T-cell (primary cell): ENCODE results near the gene ITGAD. TPM values are rescaled to one million over a fixed set of nuclear protein-coding genes. Genes with fewer than 3 reads are reported as not detected.

Experiments used
- ATAC-seq, 4 experiments: fragments of 200-7000 bp in 3 of 4; fragments of 150-1000 bp in 1 of 4; cut with Tn5 transposase; replicated peaks in 1 of 4; 1 replicate in 3 of 4; 2 replicates in 1 of 4; pipeline ENCODE4 v1.10.0; 2021; ENCODE audit warnings: moderate library complexity in 3 of 4, mild to moderate bottlenecking in 2 of 4, moderate number of reproducible peaks in 1 of 4
- CTCF ChIA-PET, 2 donors: fragments of 300-600 bp; sonication (Branson Sonifier 250); formaldehyde crosslinking; loops; one replicate each; lab custom pipeline; 2022; ENCODE audit warnings: antibody characterized with exemption in 2 of 2; lab: Charles Lee
- POLR2A ChIA-PET, 2 donors: fragments of 300-600 bp; sonication (Branson Sonifier 250); formaldehyde crosslinking; loops; one replicate each; lab custom pipeline; 2022; ENCODE audit warnings: antibody characterized with exemption in 2 of 2; lab: Charles Lee
- DNase-seq, 35 experiments: peaks; one replicate each; pipeline versions ENCODE4 v3.0.0 to v3.0.0-alpha.2; 2013 to 2023
- H3K27ac ChIP-seq: one replicate; pipeline ENCODE4 v1.5.1; 2013; ENCODE audit warnings: low read length
- H3K27me3 ChIP-seq, 2 experiments: replicated peaks in 1 of 2; 1 replicate in 1 of 2; 2 replicates in 1 of 2; pipeline versions ENCODE4 v1.6.1 to v1.7.0; 2013; ENCODE audit warnings: low read length in 1 of 2, mixed read lengths in 1 of 2; ENCODE audit not compliant: control insufficient read depth in 2 of 2, insufficient read depth in 2 of 2; ENCODE audit errors: extremely low read depth in 1 of 2
- H3K36me3 ChIP-seq, 2 donors: 1 replicate in 1 of 2; 2 replicates in 1 of 2; pipeline versions ENCODE4 v1.6.1 to v1.7.0; 2013; ENCODE audit warnings: low read length in 1 of 2; ENCODE audit not compliant: control insufficient read depth in 2 of 2, insufficient read depth in 1 of 2; ENCODE audit errors: extremely low read depth in 1 of 2
- H3K4me1 ChIP-seq, 2 experiments: 1 replicate in 1 of 2; 2 replicates in 1 of 2; pipeline versions ENCODE4 v1.6.1 to v1.7.0; 2013; ENCODE audit warnings: low read length in 2 of 2, mixed read lengths in 1 of 2; ENCODE audit not compliant: insufficient read depth in 2 of 2, control insufficient read depth in 1 of 2; ENCODE audit errors: extremely low read depth in 1 of 2
- H3K4me3 ChIP-seq, 2 donors: 1 replicate in 1 of 2; 2 replicates in 1 of 2; pipeline versions ENCODE4 v1.5.1 to v1.7.0; 2013; ENCODE audit warnings: mild to moderate bottlenecking in 2 of 2, low read length in 1 of 2, moderate library complexity in 1 of 2; ENCODE audit not compliant: control insufficient read depth in 1 of 2; ENCODE audit errors: extremely low read depth in 1 of 2
- H3K9me3 ChIP-seq: 2 replicates; pipeline ENCODE4 v1.7.0; 2013
- H3K27ac Mint-ChIP-seq, 2 donors: one replicate each; pipeline ENCODE4 v1.8.0; 2020 to 2021; ENCODE audit warnings: mild to moderate bottlenecking in 2 of 2, mixed read lengths in 2 of 2
- H3K27me3 Mint-ChIP-seq, 2 donors: one replicate each; pipeline ENCODE4 v1.8.0; 2021 to 2022; ENCODE audit warnings: mixed read lengths in 2 of 2
- H3K36me3 Mint-ChIP-seq: one replicate; pipeline ENCODE4 v1.8.0; 2021; ENCODE audit warnings: mixed read lengths
- H3K4me1 Mint-ChIP-seq, 3 donors: one replicate each; pipeline ENCODE4 v1.8.0; 2020 to 2022; ENCODE audit warnings: mixed read lengths in 3 of 3, mild to moderate bottlenecking in 1 of 3
- H3K4me3 Mint-ChIP-seq, 3 donors: one replicate each; pipeline ENCODE4 v1.8.0; 2020 to 2022; ENCODE audit warnings: mild to moderate bottlenecking in 3 of 3, mixed read lengths in 3 of 3, moderate library complexity in 3 of 3
- H3K9me3 Mint-ChIP-seq, 3 donors: one replicate each; pipeline ENCODE4 v1.8.0; 2020 to 2022; ENCODE audit warnings: mixed read lengths in 3 of 3
- WGBS: methylation state at CpG from one replicate; pipeline ENCODE4 v1.1.5; 2013; ENCODE audit warnings: missing lambda C conversion rate; ENCODE audit not compliant: insufficient coverage; 5-methylcytosine and 5-hydroxymethylcytosine counted together
- total RNA-seq, 35 experiments: library from RNA in 6 of 35; stranded (reverse) in 6 of 35; fragments of 120-200 nt in 1 of 35; gene quantifications; one replicate each; pipeline versions ENCODE4 v1.2.1 to v1.2.4 and lab custom pipeline; 2013 to 2026

ITGAD gene
- under 1 TPM in 3 of 5 donors, not detected in 2; 0.22 to 0.70 (median 0.23) TPM for total RNA-seq
- total RNA-seq (2013) = 0.72 TPM
- 0 to 0.67 (median 0.07) reads per million in 29 experiments for total RNA-seq (lab: John Stamatoyannopoulos, UW)

GRCh38 chr16:31393056-31393455 lies at the start of gene ITGAD:
Gene ITGAD, plus strand, starts transcription at chr16:31393335. Its CDS starts 26 bp downstream, at chr16:31393361.
- no peak within 1 kb of the TSS for H3K27ac ChIP-seq
- H3K27me3 ChIP-seq = peaks cover 0 to 21% of the 10 kb centered on the region in 2 experiments
- no peaks in the 10 kb centered on the region for H3K36me3 Mint-ChIP-seq
- H3K9me3 ChIP-seq = no peaks in the 10 kb centered on the region
- ATAC-seq = no peak
- H3K4me3 ChIP-seq = no peak within 1 kb of the TSS
- no peak for DNase-seq
- ChIA-PET POLR2A (no interaction called here), CTCF (no interaction called here)
- H3K4me1 Mint-ChIP-seq = no peaks in the 10 kb centered on the region
- no peak within 1 kb of the TSS for H3K27ac Mint-ChIP-seq
- no peak within 1 kb of the TSS for H3K4me3 Mint-ChIP-seq
- H3K36me3 ChIP-seq = no peaks in the 10 kb centered on the region
- H3K27me3 Mint-ChIP-seq = peaks cover 6 to 14% of the 10 kb centered on the region in 2 donors
- whole genome bisulfite sequencing = 33% methylated on average over 1 of the region's 5 CpGs
- no peaks in the 10 kb centered on the region for H3K9me3 Mint-ChIP-seq
- peaks cover 0 to 4% of the 10 kb centered on the region in 2 experiments for H3K4me1 ChIP-seq

DNA sequence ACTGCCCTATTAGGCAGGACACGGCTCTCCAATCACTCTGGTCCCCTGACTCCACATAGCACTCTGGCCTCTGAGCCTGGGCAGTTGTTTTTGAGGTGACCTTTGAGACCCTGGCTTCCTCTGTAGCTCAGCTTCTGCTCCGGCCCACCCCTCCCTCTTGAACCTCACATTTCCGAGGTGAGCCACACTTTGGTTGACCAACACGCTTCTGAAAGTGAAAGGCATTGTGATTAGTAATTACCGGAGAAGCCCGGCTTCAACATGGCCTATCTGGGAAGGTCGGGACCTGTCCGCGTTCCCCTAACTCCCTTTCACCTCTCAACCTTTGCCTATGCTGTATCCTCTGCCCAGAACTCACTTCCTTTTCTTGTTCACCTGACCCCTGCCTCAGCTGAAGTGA lies 48.4 kb upstream of the ITGAD start:
- CTCF ChIA-PET = no interaction called here
- Mint-ChIP-seq H3K9me3 (no peaks in the 10 kb centered on the region), H3K4me3 (no peak overlapping the region), H3K27me3 (peaks cover 0 to 4% of the 10 kb centered on the region in 2 donors), H3K4me1 (peaks cover 5 to 13% (median 8%) of the 10 kb centered on the region in 3 donors), H3K36me3 (no peaks in the 10 kb centered on the region), H3K27ac (no peak overlapping the region)
- H3K27me3 ChIP-seq = peaks cover 0 to 4% of the 10 kb centered on the region in 2 experiments
- ATAC-seq (no peak), DNase-seq (no peak)
- POLR2A ChIA-PET = no interaction called here
- no peaks in the 10 kb centered on the region for H3K9me3 ChIP-seq
- WGBS = 43% methylated on average over 5 of the region's 9 CpGs
- H3K4me1 ChIP-seq = peaks cover 0 to 9% of the 10 kb centered on the region in 2 experiments
- no peaks in the 10 kb centered on the region for H3K36me3 ChIP-seq
- H3K27ac ChIP-seq = no peak overlapping the region
- no peak overlapping the region for H3K4me3 ChIP-seq

- Histone ChIP-seq H3K4me1 (peaks cover 0 to 21% of the 10 kb centered on the region in 2 experiments), H3K27me3 (peaks cover 0 to 16% of the 10 kb centered on the region in 2 experiments), H3K36me3 (no peaks in the 10 kb centered on the region), H3K9me3 (no peaks in the 10 kb centered on the region), H3K4me3 (no peak overlapping the region), H3K27ac (no peak overlapping the region)
- Mint-ChIP-seq H3K27ac (no peak overlapping the region), H3K4me3 (no peak overlapping the region), H3K4me1 (peaks cover 11 to 21% (median 15%) of the 10 kb centered on the region in 3 donors), H3K36me3 (no peaks in the 10 kb centered on the region), H3K27me3 (peaks cover 4 to 7% of the 10 kb centered on the region in 2 donors), H3K9me3 (no peaks in the 10 kb centered on the region)
- ATAC-seq (no peak), DNase-seq (no peak)
- ChIA-PET POLR2A (no interaction called here), CTCF (no interaction called here)
- 100% methylated on average over 2 of the region's 5 CpGs for WGBS
Measured at GRCh38 chr16:31347445-31347844, 45.7 kb upstream of the ITGAD start.

DNA sequence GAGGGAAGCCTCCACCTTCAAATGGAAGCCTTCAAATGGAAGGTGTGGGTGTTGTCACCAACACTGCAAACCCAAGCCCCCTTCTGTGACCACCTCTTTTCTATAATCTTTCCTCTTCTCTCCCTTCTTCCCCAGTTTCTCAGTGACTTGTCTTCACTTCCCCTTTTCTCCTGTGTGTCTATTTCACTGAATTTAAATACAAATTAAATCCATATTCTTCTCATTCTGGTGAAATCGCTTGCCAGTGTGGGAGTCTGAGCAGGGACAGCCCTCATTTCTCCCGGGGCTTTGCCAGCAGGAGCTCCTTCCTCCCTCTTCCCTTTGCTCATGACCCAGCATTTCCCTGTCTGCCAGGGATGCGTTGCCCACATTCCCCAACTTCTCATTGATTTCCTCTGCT lies 44.6 kb upstream of the ITGAD start:
- POLR2A ChIA-PET = no interaction called here
- no peak overlapping the region for H3K4me3 Mint-ChIP-seq
- ATAC-seq (no peak), DNase-seq (no peak)
- Histone ChIP-seq H3K9me3 (no peaks in the 10 kb centered on the region), H3K4me3 (no peak overlapping the region), H3K36me3 (no peaks in the 10 kb centered on the region), H3K4me1 (peaks cover 0 to 30% of the 10 kb centered on the region in 2 experiments), H3K27me3 (peaks cover 0 to 20% of the 10 kb centered on the region in 2 experiments), H3K27ac (no peak overlapping the region)
- CTCF ChIA-PET = no interaction called here
- no peak overlapping the region for H3K27ac Mint-ChIP-seq
- no peaks in the 10 kb centered on the region for H3K9me3 Mint-ChIP-seq
- 21% methylated on average over 3 of the region's 3 CpGs for WGBS
- no peaks in the 10 kb centered on the region for H3K36me3 Mint-ChIP-seq
- peaks cover 17 to 27% (median 23%) of the 10 kb centered on the region in 3 donors for H3K4me1 Mint-ChIP-seq
- H3K27me3 Mint-ChIP-seq = peaks cover 4 to 13% of the 10 kb centered on the region in 2 donors

DNA sequence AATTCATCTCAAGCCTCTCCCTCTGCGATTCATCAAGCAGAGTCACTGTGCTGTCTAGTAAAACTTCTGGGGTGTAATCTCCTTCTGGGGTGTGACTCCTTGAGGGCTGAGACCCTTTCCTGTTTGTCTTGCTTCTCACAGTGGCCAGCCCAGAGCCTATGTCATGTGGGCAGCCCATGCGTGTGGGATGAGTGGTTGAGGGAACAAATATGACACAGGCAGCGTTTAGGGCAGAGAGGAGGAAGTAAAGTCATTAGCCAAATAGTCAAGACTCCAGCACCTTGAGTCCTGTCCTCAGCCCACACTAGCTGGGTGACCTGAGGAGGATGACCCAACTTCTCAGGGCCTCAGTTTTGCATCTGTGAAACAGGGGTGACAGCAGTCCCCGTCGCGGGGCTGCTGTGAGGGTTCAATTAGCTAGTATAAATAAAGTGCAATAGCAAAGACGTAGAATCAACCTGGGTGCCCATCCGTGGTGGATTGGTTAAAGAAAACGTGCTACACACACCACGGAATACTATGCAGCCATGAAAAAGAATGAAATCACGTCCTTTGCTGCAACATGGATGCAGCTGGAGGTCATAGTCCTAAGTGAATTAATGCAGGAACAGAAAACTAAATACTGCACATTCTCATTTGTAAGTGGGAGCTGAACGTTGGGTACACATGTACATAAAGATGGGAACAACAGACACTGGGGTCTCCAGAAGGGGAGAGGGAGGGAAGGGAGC lies 42.7 kb upstream of the ITGAD start:
- DNase-seq = peak in 2 of 35 experiments; percentile 10 to 38
- Mint-ChIP-seq H3K27me3 (peaks cover 4 to 13% of the 10 kb centered on the region in 2 donors), H3K9me3 (no peaks in the 10 kb centered on the region), H3K27ac (no peak overlapping the region), H3K4me1 (peaks cover 25 to 33% (median 32%) of the 10 kb centered on the region in 3 donors), H3K4me3 (no peak overlapping the region), H3K36me3 (no peaks in the 10 kb centered on the region)
- Histone ChIP-seq H3K36me3 (no peaks in the 10 kb centered on the region), H3K27ac (no peak overlapping the region), H3K27me3 (peaks cover 0 to 16% of the 10 kb centered on the region in 2 experiments), H3K9me3 (no peaks in the 10 kb centered on the region), H3K4me3 (no peak overlapping the region), H3K4me1 (peaks cover 4 to 38% of the 10 kb centered on the region in 2 experiments)
- ATAC-seq = no peak
- POLR2A ChIA-PET = no interaction called here
- 89% methylated on average over 8 of the region's 12 CpGs for WGBS
- CTCF ChIA-PET = interaction anchor here in 1 of 2 donors (0.6 kb wide), 1 partner anchor 506 kb away, joined by 11 read pairs; no protein-coding TSS in a partner anchor

GRCh38 chr16:31351246-31351941 lies 41.7 kb upstream of the ITGAD start:
- H3K4me3 Mint-ChIP-seq = no peak overlapping the region
- peaks cover 4 to 48% of the 10 kb centered on the region in 2 experiments for H3K4me1 ChIP-seq
- no peaks in the 10 kb centered on the region for H3K36me3 ChIP-seq
- H3K27me3 ChIP-seq = peaks cover 0 to 16% of the 10 kb centered on the region in 2 experiments
- H3K27ac Mint-ChIP-seq = no peak overlapping the region
- CTCF ChIA-PET = interaction anchor here in 1 of 2 donors (0.6 kb wide), 1 partner anchor 507 kb away, joined by 11 read pairs; no protein-coding TSS in a partner anchor
- peaks cover 25 to 38% (median 33%) of the 10 kb centered on the region in 3 donors for H3K4me1 Mint-ChIP-seq
- ATAC-seq (no peak), DNase-seq (no peak)
- H3K4me3 ChIP-seq = no peak overlapping the region
- POLR2A ChIA-PET = no interaction called here
- no peaks in the 10 kb centered on the region for H3K9me3 ChIP-seq
- 79% methylated on average over 3 of the region's 19 CpGs for WGBS
- H3K9me3 Mint-ChIP-seq = no peaks in the 10 kb centered on the region
- H3K27ac ChIP-seq = no peak overlapping the region
- peaks cover 4 to 13% of the 10 kb centered on the region in 2 donors for H3K27me3 Mint-ChIP-seq
- H3K36me3 Mint-ChIP-seq = no peaks in the 10 kb centered on the region
